Activated CD4-positive, alpha-beta T cell treated with anti-CD3 and anti-CD28 coated beads, Interleukin-10, Interleukin-2, amounts not matched to agents 100 ng/mL and 50 ng/mL, durations not matched to agents 16 hours and 8 hours (primary cell): ENCODE data around the gene DNAH17.
A peak's percentile ranks its signal among the peaks of the same experiment; 100 is the strongest.

Source experiments
- DNase-seq: peaks from one replicate; pipeline ENCODE4 v3.0.0-alpha.2; 2020

The DNAH17 gene

DNA sequence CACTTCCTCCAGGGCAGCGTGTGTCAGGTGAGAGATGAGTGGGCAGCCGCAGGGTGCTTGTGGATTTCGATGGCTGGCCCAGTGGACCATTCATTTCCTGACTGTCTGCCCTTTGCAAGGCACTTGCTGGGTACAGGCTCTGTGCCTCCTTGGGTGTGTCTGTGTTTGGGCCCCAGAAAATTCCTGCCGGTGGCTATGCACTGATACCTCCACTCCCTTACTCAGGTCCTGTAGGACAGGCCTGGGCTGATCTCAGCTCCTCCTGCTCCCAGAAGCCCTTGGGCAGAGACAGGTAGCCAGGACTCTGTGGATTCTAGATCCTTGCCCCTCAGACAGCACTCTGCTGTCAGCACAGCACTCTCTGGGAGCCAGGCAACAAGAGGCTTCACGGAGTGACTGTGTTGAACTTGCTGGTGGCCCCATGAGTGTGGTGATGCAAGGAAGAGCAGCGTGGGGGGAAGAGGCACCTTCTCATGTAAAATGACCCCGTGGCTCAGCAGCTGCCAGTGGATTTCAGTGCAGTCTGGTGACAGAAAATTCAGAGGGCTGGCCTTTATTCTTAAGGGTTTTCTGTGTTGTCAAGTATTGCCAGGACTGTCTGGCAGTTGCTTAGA is 169.7 kb downstream of the DNAH17 start:
- DNase-seq, result no peak

DNA sequence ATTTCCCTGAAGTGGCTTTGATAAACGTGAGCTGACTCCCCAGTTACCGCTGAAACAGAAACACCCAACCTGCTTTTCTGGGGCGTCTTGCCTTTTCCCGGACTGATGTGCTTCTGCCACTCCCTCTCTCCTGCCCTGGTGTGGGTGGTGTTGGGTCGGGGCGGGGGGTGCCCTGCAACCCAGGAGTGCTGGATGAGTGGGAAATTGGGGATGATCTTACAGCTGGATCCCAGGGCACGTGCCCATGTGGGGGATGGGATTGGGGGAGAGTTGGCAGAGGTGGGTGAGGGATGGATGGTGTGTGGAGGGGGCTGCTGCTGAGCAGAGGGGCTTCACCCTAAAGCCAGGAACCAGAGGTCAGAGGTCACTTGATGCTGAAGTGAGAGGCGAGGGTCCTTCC is 170.3 kb downstream of the DNAH17 start:
- DNase-seq, result no peak

DNA sequence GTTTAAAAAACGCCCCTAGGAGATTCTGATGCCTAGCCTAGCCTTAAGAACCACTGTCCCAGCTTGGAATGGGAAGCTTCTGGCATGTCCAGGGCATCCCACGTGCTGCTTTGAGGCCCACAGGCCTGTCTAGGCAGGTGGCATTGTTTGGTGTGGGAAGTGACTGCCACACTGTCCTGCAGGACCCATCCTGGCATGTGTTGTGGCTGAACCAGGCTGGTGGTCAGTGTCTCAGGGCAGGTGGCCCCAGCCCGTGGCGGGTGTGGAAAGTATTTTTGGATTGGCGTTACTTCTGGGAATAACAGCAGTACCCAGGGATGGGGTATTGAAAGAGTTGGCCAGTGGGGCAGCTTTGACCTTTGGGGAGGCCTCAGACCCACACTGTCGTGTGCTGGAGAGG is 170.8 kb downstream of the DNAH17 start:
- no peak for DNase-seq

DNA sequence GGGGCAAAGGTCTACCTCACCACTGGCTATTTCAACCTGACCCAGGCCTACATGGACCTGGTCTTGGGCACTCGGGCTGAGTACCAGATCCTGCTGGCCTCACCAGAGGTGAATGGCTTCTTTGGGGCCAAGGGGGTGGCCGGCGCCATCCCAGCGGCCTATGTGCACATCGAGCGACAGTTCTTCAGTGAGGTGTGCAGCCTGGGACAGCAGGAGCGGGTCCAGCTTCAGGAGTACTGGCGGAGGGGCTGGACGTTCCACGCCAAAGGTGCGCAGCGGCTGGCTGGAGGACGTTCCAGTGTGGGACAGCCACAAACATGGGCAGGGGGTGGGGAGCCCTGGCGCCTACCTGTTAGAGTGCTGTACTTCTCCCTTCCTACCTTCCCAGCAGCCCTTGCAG is 173.4 kb downstream of the DNAH17 start:
- no peak for DNase-seq

DNA sequence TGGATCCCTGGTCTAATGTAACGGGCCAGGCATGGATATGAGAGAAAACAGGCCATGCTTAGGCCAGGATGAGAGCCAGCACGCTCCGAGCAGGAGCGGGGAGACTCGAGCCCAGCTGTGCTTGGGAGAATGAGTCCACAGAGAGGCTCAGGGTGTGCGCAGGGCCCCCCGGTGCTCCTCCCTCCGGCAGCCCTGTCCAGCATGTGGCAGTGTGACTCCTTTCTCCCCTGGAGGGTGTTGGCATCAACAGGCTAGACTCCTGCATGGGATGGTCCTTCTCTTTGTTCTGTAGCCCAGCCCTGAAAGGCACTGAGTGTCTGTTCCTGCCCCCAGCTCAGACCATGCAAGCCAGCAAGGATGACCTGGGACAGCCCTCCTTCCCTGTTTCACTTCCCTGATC is 175.3 kb downstream of the DNAH17 start:
- no peak for DNase-seq

DNA sequence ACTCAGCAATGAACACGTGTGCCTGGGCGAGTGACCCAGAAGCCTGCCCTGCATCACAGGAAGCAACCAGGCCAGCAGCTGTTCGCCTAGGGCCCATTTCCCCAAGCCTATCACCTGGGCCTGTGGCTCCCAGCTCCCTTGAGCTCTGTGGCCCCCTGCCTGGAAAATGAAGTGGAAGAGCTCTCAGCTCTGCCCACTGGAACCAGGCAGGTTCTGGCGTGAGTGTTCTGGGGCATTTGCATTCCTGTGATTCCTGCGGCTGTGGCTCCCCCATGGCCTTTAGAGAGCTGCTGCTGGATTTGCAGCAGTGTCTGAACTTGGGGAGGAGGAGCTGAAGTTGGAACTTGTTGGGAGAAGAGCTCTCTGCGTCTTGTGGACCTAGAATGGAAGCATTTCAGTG is 175.9 kb downstream of the DNAH17 start:
- no peak for DNase-seq

DNA sequence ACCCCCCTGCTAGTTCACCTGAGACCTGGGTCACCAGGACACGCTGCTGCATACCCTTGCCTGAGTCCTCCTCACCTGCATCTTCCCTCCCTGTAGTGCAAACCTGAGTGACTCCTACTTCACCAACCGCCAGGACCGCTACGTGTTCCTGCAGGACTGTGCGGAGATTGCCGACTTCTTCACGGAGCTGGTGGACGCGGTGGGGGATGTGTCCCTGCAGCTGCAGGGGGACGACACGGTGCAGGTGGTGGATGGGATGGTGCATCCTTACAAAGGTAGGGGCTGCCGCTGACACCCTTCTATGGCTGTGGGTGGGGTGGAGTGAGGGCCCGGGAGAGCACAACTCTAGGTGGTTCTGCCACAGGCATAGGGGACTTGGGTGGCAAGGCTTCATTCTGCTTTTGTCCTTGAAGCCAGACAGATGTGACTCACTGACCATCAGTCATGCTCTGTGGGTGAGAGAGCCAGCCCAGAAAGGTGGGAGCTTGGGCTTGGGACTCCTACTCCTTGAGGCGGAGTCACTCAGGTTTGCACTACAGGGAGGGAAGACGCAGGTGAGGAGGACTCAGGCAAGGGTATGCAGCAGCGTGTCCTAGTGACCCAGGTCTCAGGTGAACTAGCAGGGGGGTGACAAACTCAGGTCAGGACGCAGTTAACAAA is 176.5 kb downstream of the DNAH17 start:
- no peak for DNase-seq

DNA sequence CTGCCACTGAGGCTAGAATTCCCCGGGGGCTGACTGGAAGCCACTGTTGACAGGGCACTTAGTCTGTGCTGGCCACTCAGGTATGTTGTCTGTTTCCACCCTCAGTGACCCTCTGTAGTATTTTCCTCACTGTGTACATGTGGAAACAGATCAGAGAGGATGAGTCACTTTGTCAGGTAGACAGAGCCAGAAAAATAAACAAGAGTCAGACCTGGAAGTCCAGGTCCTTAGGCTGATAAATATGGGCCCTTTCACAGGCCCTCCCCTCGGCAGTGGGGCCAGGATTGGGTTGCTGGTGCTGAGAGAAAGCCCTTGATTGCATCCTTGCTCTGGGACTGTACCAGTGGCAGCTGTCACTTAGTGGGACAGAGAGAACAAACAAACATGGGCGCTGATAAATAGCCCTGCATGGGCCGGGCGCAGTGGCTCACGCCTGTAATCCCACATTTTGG is 177.5 kb downstream of the DNAH17 start:
- DNase-seq, result no peak

DNA sequence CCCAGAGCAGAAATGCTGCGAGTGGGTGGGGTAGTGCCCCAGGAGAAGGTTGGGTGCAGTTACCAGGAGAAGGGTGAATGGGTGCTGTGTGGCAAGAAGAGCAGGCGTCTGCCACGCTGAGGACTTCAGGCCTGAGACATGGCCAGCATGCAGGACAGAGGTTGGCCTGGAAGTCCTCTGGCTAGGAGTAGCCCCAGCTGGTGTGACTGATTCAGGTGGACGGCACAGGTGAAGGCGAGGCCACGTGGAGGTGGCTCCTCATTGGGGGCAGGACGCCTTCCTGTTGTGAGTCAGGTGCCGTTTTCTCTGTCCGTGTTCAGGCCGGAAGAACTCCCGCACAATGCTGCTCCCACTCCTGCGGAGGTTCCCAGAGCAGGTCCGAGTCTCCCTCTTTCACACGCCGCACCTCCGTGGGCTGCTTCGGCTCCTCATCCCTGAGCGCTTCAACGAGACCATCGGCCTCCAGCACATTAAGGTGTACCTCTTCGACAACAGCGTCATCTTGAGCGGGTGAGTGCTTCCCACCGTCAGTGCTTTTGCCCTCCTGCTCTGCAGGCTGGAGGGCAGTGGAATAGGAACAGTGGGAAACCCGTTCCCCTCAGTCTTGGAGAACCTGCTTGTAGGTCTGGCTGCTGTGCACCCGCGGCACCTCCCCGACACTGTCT is 178.0 kb downstream of the DNAH17 start:
- no peak for DNase-seq

DNA sequence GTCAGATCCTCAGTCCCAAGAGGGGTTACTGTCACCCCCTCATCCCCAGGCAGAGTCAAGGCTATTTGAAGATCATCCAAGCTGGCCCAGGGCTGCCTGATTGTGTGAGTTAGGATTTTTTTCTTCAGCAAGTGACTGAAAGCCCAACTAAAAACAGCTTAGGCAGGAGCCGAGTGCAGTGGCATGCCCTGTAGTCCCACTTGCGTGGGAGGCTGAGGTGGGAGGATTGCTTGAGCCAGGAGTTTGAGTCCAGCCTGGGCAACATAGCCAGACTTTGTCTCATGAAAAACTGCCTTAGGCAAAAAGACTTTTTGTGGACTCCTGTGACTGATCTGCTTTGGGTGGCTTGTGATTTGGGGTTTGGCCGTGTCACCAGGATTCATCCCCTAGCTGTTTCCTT is 178.8 kb downstream of the DNAH17 start:
- no peak for DNase-seq

DNA sequence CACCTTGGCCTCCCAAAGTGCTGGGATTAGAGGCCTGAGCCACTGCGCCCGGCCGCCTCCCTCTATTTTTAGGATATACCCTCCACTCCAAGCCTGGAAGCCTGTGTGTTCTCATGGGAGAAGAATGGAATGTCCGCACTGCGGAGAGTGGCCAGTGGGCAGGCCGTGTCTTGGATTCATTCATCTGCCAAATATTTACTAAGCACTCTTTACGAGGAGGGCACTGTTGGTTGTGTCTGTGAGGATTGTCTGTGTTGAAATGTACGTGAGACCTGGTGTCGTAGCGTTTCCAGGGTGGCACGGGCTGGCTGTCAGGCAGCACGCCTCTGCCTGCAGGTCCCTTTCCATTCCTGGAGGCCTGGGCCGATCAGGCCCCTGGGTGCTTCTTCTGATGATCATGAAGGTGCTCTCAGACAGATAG is 179.5 kb downstream of the DNAH17 start:
- DNase-seq, result no peak

DNA sequence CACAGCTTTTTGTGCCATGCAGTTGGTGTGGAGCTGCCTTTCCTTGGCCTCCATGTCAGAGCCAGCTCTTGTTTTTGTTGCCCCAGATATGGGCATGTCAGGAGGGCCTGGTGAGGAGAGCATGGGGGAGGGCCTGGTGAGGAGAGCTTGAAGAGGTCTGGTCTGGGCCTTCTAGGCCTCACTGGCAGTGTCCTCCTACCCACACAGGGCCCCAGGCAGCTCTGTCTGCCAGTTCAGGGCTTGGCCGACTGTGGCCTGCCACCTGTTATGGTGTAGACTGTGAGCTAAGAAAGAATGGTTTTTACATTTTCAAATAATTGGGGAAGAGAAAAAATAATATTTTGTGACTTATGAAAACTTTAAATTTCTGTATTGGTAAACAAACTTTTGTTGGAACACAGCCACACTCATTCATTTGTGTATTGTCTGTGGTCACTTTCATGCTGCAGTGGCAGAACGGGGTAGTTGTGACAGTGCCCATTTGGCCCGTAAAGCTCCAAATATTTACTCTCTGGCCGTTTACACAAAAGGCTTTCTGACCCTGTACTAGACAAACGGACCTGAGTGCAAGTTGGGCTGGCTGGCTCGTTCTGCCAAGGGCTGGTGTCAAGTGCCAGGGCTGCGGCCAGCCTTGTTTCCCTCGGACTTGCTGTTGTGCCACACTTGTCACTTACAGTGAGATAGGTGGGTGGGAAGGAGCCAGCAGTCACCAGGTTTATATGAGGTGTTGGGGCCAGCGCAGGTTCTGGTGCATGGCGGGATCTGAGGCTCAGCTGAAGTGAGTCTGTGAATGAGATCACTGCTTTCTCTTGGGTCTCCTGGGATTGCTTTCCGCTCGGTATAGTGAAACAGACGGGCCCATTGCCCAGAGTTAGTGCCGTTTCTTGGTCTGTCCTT is 180.5 kb downstream of the DNAH17 start:
- DNase-seq, result no peak

DNA sequence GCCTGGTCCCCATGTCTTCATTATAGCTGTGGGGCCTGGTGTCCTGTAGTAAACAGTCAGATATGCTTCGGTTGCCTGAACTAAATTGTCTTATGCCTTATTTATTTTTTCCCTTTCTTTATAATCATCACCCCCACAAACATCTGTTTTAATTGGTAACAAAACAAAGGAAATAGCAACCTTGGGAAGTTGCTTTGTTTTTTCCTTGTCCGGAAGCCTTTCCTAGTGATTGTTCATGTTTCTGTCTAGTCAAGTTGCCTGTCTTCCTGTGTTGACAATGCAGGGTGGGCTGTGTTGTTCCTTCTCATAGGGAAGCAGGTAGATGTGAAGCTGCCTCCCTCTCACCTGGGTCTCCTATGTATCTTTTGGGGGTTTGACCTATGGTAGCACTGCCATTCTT is 182.0 kb downstream of the DNAH17 start:
- no peak for DNase-seq

DNA sequence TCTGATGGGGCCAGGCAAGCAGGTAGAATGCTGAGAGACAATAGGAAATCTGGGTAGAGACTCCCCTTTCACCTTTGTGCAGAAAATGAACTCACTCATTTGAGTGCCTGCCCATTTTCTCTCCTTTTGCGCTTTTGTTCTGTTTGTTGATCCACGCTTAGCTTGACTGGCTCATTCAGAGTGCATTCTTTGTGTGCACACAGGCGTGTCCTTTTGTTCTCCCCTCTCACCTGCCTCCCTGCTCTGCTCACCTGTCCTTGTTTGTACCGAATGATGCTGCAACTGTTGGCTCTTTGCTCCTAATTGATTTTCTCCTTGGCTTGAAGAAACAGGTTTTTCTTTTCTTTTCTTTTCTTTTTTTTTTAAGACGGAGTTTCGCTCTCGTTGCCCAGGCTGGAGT is 183.0 kb downstream of the DNAH17 start:
- no peak for DNase-seq

DNA sequence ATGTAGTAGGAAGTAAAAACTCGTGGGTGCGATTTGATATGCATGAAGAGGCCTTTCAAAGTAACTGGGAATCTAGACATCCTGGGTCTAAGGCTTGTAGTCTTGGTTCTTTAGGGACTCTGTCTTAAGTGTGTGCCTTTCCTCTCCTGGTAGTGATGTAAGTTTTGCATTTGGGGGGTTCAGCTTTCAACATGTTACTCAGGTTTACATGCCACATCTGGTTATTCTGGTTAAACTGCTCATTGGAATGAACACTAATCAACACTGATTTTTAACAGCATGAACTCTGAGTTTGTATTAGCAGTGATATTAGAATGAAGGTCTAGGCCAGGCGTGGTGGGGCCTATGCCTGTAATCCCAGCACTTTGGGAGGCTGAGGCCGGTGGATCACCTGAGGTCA is 183.6 kb downstream of the DNAH17 start:
- no peak for DNase-seq

DNA sequence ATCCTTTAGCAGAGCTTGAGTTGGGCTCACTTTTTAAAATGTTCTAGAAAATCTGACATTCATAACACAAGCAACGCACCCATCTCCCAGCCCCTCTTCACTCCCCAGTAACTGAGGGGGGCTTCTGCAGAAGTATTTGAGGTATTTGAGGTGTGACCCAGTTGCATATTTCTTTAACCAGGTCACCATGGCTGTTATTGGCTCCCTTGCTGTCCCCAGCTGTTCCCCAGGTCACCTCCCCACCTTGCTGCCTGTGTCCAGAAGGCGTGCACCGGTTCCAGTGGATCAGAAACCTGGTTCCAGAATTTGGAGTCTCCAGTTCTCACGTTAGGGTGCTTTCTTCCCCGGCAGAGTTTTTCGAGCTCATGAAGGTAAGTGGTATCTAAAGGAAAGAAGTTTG is 184.9 kb downstream of the DNAH17 start:
- DNase-seq, result no peak

DNA sequence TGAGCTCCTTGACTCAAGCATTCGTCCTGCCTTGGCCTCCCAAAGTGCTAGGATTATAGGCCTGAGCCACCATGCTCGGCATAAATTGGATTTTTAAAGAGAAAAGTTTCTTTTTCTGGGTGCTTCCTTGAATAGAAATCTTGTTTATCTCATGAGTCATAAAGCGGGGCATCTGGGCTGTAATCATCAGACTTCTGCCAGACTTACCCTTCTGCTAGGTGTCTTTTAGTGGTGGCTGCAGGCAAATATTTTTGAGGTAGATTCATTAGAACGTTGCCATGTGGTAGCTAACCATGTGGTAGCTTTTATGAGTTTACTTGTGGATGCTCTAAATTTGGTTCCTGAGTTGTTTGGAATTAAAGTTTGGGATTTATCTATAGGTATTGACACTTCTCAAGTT is 185.4 kb downstream of the DNAH17 start:
- no peak for DNase-seq

DNA sequence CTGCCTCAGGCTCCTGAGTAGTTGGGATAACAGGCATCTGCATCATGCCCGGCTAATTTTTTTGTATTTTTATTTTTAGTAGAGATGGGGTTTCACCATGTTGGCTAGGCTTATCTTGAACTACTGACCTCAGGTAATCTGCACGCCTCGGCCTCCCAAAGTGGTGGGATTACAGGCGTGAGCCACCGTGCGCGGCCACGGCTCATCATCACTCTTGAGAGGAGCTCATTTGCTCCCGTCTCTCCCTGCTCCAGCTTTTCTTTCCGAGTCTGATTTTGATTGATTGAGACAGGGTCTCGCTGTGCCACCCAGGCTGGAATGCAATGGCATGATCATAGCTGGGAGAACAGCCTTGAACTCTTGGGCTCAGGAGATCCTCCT is 186.2 kb downstream of the DNAH17 start:
- DNase-seq, result no peak

DNA sequence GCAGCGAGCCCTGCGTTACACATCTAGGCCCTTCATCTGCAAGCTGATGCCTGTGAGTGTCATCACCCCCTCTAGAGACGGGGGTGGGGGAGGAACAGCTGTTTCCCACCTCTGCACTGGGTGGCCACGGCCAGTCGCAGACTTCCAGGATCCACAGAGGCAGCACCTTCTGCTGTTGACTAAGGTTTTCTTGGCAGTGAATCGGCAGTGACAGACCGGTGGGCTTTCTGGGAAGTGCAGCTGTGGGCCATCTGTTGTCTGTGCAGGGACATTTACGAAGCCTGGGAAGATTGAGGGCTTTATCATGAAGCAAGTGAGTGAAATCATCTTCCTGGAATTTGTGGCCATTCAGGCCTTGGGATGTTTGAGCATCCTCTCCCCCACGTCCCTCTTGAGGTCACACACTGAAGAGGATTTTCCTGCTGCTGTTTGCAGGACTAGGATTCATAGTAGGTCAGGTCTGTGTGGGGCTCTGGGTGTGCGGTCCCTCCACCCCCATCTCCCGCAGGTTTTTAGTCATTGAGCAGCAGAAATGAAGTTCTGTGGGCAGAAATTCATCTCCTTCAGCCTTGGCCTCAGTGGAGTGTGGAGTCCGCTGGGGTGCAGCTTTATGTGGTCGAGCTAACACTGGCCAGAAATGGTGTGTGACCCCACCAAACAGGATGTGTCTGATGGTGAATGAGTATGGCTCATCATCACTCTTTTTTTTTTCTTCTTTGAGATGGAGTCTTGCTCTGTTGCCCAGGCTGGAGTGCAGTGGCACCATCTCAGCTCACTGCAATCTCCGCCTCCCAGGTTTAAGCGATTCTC is 186.8 kb downstream of the DNAH17 start:
- peak; percentile 26 for DNase-seq

DNA sequence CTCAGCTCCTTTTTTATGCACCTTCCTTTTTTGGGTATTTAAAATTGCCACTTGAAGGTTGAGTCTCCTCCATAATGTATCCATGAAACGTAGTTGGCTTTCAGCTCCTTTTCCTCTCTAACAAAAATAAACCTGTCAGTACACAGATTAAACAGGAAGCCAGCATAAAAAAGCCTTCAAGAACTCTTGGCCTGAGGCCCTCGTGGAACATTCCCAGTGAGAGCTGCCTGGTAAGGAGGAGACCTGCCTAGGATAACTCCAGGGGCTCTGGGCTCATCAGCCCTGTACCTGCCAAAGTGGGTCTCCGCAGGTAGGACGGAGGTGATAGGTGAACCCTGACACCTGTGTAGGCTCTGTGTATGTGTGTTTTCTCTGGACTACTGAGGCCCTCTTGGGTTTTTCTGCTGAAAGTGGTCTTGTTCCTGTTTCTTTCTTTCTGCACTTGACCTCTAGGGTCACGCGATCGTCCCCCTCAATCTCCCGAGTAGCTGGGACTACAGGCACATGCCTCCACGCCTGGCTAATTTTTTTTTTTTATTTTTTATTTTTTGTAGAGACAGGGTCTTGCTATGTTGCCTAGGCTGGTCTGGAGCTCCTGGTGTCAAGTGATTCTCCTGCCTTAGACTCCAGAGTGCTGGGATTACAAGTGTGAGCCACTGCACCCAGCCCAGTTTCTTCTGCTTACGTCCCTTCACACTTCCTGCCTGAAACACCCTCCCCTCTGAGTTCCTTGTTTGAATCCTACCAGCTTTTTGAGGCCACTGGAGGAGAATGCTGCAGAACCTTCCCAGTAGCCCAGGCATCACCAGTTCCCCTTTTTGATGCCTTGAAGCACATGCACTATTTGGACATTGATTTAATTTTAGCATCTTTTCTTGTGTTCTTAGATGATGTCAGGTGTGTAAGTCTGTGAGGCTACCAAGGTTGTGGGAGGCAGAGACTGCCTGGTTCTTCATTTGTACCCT is 188.9 kb downstream of the DNAH17 start:
- DNase-seq, result peak; percentile 28

DNA sequence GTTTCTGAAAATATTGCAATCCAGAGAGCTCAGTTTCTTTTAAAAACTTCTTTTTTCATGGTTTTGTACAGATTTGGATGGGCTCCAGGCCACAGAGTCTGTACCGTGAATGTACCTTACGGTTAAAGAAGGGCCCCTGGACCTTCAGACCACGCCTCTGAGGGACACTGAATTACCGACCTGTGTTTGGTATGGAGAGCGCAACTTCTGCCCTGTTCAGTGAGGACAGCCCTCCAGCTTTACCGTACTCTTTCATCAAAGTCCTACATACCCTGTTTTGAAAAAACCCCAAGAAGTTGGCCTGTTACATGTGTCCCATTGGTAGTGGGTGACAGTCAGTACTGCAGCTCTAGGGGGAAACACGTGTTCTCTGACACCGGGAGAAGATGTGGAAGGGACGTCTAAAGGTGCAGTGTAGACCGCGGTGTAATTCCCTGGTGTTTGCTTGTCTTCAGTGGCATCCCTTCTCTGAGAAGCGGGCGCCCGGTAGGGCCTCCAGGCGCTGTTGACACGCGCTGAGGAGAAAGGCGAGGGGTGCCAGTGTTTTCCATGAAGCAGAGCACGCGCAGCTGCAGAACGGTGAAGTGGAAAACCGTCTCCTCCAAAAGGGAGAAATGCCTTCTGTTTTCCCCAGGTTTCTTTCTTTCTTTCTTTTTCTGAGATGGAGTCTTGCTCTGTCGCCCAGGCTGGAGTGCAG is 192.6 kb downstream of the DNAH17 start:
- DNase-seq, result peak; percentile 25
